GM18907 (cell line): ENCODE results near the gene RAB27A.
"Not testable (repeated sequence)": the region's sequence is repeated elsewhere in the genome, so short reads cannot be mapped to it uniquely, and the experiment has no call there.

ENCODE experiments used
- ATAC-seq: cut with Tn5 transposase; IDR thresholded peaks from one replicate; pipeline ENCODE4 v1.9.1; 2021; ENCODE audit warnings: mild to moderate bottlenecking, moderate library complexity; ENCODE audit not compliant: unreplicated experiment

The RAB27A gene

DNA sequence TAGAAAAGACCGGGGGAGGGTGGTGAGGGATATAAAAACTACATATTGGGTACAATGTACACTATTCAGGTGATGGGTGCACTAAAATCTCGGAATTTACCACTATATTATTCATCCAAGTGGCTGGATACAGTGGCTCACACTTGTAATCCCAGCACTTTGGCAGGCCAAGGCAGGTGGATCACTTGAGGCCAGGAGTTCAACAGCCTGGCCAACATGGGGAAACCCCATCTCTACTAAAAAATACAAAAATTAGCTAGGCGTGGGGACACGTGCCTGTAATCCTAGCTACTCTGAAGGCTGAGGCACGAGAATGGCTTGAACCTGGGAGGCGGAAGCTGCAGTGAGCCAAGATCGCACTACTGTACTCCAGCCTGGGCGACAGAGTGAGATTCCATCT lies 37.4 kb downstream of the RAB27A start:
- ATAC-seq, result not testable (repeated sequence)

DNA sequence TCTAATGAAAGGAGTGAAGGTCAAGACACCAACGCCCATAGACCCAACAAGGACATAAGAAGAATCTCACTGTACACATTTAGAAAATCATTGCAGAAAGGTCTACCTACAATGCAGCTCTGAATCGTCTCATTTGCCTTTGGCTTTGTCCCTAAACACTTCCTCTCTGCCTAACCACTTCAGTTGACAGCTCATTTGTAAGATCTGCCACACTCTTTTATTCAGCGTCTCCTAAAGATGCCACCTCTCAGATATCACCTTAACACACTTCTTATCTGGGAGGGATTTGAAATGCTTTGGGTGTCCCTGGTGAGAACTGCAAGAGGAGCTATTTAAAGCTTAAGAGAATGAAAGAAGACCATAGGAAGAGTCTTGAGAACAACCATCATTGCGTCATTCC lies 38.7 kb downstream of the RAB27A start:
- ATAC-seq, result no peak

DNA sequence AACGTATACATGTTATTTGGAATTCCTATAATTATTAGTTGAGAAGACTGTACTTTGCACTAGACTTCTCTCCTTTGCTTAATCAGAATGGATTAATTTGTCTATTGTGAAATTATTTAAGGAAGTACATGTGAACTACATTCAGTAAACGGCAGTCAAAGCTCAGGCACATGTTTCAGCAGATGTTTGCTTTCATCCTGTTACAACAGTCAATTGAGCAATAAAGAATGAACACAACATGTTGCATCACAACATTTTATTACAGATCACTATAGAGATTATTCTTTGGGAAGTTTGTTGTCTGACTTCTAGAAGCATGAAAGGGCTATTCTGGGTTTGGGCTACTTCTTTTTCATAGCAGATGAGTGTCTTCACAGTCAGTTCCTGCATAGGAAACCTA lies 39.2 kb downstream of the RAB27A start:
- ATAC-seq, result no peak

DNA sequence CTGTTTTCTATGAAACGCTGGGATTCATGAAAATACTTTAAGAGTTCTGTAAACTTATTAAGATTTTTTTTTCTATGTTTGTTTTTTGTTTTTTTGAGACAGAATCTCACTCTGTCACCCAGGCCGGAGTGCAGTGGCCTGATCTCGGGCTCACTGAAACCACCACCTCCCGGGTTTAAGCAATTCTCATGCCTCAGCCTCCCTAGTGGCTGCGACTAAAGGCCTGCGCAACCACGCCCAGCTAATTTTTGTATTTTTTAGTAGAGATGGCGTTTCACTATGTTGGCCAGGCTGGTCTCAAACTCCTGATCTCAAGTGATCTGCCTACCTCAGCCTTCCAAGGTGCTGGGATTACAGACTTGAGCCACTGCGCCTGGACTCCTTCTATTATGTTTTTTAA lies 39.7 kb downstream of the RAB27A start:
- ATAC-seq, result not testable (repeated sequence)

DNA sequence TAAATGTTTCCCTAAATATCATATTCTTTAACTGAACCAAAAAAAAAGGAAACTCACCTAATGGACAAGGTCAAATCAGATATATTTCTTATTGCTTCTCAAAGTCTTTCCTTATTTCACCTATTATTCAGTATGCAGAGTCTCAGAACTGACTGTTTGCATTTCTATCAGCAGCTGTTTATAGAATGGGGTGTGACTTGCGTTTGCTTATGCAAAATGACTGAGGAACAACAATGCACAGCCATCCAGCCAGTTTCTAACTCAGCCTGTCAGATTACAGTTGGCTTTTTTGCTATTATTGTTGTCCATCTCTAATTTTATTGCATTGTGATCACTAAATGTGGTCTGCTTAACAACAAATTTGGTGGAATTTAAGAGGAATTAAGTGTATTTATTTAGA lies 40.7 kb downstream of the RAB27A start:
- ATAC-seq, result no peak

DNA sequence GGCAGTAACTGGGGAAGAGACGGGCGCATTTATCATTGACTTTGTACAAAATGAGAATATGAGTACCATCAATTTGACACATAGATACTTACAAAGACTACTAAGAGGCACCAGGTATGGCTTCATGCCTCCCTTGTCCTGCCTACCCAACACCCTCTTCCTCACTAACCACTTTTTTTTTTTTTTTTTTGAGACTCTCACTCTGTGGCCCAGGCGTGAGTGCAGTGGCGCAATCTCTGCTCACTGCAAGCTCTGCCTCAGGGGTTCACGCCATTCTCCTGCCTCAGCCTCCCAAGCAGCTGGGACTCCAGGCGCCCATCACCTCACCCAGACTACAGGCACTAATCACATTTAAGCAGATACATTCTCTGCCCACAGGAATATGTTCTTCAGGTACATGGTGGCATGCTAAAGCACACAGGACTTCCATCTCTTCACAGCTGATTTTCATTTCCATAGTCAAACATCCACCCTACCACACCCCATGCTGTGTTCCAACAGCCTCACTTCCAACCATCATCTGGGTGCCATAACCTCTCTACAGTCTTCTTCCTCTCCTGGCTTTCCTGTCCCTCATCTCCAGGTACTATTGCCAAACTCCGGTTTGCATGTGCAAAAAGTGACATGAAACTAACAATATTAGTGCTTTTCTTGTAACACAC lies 41.7 kb downstream of the RAB27A start:
- ATAC-seq, result no peak

DNA sequence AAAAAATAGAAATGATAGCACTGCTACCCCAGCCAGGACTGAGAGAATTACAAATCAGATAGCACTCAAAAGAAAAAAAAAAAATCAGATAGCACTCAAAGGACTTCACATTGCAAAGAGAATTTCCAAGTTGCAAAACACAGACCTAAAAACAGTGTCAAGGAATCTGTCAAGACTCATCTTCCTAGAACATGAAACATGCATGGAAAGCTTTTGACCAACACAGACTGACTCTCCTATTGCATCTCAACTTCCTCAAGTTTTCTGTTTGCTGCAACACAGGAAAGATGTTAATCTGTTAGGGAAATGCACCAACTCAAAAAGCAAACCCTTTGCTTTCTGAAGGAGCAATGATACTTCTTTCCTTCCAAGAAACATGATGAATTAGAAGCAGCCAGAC lies 42.3 kb downstream of the RAB27A start:
- no peak for ATAC-seq

DNA sequence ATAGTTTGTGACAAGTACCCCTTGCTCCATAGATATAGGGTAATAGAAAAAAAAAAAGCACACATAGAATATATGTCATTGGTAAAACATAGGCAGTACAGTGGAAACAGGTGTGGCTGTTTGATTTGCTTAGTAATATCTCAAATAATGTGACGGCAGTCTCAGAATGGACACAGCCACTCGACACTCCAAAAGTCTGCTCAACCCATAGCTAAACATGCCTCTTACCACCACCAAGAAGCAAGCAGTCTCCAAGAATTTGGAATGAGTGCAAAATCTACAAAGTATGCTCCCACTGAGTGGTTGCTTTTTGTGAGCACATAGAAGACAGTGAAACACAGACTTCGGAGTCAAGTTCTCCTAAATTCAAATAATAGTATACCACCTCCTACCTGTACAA lies 43.0 kb downstream of the RAB27A start:
- ATAC-seq, result no peak

DNA sequence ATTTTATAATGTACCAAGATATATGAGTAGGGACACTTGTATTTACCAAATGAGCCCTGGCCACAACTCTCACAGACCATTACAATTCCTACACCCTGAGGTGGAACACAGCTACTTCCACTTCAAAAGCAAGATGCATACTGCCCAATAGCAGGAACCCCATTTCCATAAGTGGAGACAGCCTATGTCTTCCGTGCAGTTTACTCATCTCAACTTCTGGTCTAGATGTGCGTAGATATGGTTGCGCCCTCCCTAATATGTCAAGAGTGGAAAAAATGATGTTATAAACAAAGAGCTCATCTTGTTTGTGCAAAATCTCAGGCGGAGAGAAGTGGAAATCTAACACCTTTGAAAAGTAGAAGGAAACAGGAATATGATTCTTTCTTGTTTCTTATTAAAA lies 44.6 kb downstream of the RAB27A start:
- ATAC-seq, result no peak

DNA sequence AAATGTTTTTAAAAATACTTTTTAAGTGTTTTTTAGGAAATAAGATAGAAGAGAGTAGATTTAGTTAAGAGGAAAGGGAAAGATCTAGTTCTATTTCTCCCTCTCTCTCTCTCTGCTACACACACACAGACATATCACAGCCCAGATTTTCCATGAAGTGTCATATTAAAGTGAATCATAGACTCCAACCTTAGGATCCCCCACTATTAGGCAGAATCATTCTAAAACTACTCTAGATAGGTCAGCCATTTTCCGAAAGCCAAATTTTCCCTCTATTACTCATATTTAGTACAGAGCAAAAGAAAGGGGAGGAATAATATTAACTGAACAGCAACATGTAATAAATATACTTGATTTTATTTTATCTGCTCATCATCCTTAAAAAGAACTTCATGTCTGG lies 47.7 kb downstream of the RAB27A start:
- no peak for ATAC-seq

DNA sequence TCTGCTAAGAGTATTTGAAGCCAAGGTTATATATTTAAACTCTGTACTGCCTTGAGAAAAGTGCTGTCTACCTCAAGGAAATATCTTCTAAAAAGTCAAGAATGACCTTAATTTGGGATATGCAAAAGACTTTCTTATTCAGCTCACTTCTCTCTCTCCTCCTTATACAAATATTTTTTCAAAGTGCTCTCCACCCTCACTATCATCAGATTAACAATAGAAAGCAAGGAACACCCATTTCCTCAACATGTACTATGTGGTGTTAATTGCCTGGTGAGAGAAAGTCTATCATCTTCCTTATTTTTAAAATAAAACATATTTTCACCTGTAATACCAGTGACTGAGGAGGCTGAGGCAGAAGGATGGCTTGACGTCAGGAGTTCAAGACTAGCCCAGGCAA lies 48.4 kb downstream of the RAB27A start:
- no peak for ATAC-seq

DNA sequence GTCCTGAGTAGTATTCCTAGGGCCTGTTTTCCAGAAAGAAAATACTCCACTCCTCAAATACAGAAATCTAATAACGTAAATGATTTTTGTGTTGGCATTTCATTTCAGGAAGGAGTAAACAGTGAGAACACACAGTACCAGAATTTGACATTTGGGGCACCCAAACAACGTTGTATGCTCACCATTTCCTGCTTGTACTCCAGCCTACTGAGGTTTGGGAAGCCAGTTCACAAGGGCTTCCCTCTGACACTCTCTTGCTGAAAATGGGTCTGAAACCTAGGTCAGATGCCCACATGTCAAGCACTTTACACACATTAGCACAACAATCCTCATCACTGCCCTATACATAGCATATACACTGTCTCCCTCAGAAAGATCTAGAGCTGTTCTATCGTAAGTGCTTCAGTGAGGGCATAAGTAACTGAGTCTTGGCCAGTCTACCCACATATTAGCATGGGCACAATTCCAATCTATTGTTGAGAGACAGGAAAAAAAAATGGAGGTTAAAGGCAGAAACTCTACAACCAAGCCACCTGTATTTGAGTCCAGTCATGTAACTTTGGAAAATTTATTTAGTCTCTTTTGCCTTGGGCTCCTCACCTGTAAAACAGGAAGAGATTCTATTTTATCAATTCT lies 49.4 kb downstream of the RAB27A start:
- ATAC-seq, result no peak

DNA sequence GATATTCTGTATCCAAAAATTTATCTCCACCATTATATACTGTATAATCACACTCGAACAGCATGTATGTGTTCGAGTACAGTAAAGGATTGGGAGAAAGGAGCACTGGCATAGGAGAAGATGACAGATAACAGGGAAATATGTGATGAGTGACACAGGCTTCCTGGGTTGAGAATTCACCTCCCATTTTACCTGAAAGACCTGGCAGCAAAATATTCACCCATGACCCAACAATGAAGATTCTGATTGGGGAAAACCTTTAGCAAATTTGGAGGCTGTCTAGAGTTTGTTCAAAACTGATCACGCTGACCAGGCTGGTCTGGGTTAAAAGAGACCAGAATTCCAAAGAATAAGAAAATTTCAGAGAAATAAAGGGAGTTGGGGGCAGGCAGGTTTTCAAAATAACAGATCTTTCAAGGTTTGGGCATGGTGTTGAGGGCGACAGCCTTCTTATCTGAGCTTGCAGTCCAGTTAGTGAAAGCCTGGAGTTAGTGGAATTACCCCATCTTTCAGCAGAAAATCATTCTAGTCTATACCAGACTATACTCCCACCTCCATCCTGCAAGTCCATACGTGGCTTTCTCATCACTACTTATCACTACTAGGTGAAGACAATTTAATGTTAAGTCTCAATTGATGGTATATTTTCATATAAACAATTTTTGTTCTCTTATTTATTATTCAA lies 50.0 kb downstream of the RAB27A start:
- ATAC-seq, result no peak

DNA sequence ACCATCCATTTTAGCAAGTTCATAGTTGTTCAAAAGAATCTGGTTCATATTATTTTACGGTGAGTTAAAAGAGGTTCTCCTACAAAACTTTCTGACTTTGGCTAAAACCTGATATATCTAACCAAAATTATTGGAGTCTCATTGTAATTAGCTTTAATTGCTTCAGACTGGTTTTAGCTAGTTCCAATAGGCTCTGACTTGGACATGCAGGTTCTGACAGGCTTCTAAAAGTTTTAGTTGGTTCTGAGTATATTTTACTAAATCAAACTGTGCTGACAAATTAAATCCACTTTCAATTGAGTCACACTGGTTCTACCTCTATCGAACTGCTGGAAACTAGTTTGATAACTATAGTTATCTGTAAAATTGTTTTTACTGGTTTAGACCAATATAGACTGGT lies 50.7 kb downstream of the RAB27A start:
- no peak for ATAC-seq

DNA sequence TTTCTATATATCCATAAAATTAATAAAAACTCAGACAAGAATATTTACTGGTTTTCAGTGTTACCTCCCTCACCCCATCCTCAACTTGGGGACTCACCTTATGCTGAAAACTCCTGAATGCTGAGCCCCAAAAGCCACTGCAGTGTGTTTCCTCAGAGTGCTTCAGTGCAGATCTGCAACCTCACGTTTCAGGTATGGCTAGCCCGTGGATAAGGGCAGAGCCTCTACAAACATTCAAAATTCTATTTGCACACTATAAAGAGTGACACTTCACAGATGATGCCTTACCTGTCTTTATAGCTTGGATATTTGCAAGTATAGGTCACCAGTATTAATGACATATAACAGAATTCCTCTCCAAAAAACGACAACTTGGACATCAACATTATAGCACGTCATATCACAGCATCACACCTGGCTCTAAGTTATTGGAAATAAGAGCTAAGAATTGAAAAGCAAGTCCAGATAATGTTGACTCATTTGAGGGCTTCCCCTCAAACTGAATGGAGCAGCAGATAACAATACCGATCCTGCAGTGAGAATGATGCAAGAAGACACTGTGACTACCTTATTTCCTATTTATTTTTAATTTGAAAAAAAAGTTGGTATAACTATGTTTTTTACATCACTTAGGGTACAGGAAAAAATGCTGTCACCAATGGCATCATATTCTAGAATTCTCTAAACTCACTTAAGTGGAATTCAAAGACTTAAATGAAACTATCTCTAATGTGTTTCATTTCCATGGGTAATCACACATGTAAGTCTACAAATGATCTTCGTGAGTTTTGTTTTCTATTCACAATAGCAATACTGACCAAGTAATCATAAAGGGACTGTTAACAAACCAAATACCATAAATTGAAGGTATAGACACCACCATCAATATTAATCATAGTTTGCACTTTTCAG lies 52.1 kb downstream of the RAB27A start:
- no peak for ATAC-seq

DNA sequence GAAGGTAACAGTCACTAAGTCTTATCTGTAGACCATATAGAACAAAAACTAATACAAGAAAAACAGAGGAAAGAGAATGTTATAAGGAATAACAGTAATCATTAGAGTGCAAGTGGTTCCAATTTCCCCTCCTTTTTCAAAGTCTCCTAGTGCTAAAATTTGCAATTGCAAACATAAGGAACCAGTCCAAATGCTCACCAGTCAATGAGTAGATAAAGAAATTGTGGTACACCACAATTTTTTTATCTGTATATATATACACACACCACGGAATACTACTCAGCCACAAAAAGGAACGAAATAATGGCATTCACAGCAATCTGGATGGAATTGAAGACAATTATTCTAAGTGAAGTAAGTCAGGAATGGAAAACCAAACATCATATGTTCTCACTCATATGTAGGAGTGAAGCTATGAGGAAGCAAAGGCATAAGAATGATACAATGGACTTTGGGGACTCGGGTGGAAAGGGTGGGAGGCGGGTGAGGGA lies 54.0 kb downstream of the RAB27A start:
- no peak for ATAC-seq

DNA sequence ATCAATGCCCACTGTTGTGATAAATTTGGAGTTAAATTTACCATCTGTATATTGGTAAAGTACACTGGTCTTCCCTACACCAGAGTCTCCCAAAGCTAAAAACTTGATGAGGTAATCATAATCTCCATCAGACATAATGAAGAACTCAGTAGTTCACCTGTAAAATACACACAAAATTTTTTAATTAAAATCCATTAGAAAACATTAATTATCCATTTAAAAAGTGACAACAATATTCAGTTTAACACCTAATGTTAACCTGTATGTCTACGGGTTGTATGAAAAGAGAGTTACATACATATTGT lies 54.9 kb downstream of the RAB27A start:
- no peak for ATAC-seq

DNA sequence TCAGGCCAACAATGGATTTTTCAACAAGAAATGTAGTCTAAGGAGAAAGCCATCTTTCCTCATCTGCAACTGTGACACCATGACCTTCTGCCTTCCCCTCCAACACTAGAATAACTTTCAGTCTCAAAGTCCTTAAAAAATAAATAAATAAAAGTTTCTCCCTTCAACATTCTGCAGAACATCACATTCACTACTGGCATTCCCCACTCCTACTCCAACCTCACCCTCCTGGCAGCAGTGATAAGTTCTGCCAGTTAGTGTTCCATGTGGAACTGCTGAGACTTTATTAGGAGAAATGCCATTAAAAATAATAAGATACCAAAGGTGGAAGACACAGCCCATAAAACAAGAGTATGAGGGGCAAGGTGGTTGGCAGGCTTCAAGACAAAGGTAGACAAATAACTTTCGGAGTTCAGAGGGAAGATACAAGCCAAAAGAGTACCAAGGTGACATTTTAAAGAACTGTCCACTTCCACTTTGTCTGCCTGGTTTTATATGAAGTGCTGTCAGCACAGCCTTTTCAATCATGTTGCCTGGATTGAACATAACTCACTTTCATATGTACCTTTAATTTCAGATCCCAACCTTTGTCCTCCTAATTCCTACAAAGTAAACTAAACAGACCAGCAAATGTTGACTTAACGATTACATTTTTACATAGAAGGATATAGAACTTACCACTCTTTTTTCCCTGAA lies 55.4 kb downstream of the RAB27A start:
- ATAC-seq, result no peak

DNA sequence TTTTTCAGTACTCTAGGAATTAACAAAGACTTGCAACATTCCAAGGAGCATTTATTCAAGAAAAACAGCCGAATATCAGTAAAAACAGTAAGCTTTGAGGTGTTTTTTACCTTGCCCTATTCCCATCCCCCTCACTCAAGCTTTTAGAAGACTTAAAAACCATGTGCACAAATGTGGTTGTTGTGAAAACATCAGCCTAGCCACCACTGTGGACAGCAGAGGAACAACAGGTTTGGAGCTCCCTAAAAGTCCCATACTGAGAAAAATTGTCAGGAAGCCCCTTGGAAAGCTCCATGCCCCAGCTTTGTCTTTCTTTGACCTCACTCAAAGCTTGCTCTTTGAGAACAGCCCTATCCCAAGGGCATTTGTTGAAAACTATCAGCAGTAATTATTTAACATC lies 58.2 kb downstream of the RAB27A start:
- no peak for ATAC-seq

DNA sequence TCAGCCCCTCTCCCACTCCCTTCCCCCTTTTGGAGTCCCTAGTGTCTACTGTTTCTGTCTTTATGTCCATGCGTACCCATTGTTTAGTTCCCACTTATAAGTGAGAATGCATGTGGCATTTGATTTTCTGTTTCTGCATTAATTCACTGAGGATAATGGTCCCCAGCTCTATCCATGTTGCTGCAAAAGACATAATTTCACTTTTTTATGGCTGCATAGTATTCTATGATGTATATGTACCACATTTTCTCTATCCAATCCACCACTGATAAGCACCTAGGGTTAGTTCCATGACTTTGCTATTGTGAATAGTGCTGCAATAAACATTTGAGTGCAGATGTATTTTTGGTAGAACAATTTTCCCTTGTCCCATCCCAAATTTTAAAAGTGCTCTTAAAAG lies 58.7 kb downstream of the RAB27A start:
- no peak for ATAC-seq
